WTC11 (cell line): ENCODE results near the gene RFESD. TPM values are rescaled to one million over a fixed set of nuclear protein-coding genes. Genes with fewer than 3 reads are reported as not detected.

ENCODE experiments used
- ATAC-seq: fragments of 200-7000 bp; cut with Tn5 transposase; 2 replicates; pipeline ENCODE4 v1.10.0; 2021; ENCODE audit warnings: mild to moderate bottlenecking, moderate library complexity
- CTCF ChIA-PET: fragments of 300-600 bp; sonication (Branson Sonifier 250); formaldehyde crosslinking; loops from one replicate; lab custom pipeline; 2021; ENCODE audit warnings: antibody characterized with exemption; lab: Charles Lee
- POLR2A ChIA-PET: fragments of 350-600 bp; sonication (Branson Sonifier 250); formaldehyde crosslinking; loops from one replicate; lab custom pipeline; 2021; ENCODE audit warnings: antibody characterized with exemption; lab: Charles Lee
- DNase-seq: peaks from one replicate; pipeline ENCODE4 v3.0.0; 2021; ENCODE audit warnings: low spot score
- H3K27ac Mint-ChIP-seq: 2 replicates; pipeline ENCODE4 v1.8.0; 2021; ENCODE audit warnings: mixed read lengths
- H3K27me3 Mint-ChIP-seq: 2 replicates; pipeline ENCODE4 v1.8.0; 2021; ENCODE audit warnings: low read depth, mild to moderate bottlenecking, moderate library complexity, mixed read lengths
- H3K36me3 Mint-ChIP-seq: 2 replicates; pipeline ENCODE4 v1.8.0; 2021; ENCODE audit warnings: mixed read lengths
- H3K4me1 Mint-ChIP-seq: 2 replicates; pipeline ENCODE4 v1.8.0; 2022; ENCODE audit warnings: mixed read lengths
- H3K4me3 Mint-ChIP-seq: 2 replicates; pipeline ENCODE4 v1.8.0; 2021; ENCODE audit warnings: mild to moderate bottlenecking, moderate library complexity, mixed read lengths
- H3K9me3 Mint-ChIP-seq: 2 replicates; pipeline ENCODE4 v1.8.0; 2021; ENCODE audit warnings: mixed read lengths
- ATF6 ChIP-seq: sonication (generic); formaldehyde crosslinking; IDR thresholded peaks from 2 replicates; pipeline ENCODE4 v1.8.1; 2023; ENCODE audit warnings: mild to moderate bottlenecking, missing genetic modification reagents
- CREM ChIP-seq: sonication (generic); formaldehyde crosslinking; IDR thresholded peaks from 2 replicates; pipeline ENCODE4 v1.8.1; 2022; ENCODE audit warnings: mild to moderate bottlenecking, missing genetic modification reagents, moderate library complexity
- E2F4 ChIP-seq: sonication (generic); formaldehyde crosslinking; IDR thresholded peaks from 2 replicates; pipeline ENCODE4 v1.8.1; 2022; ENCODE audit warnings: low read depth, mild to moderate bottlenecking, moderate library complexity, missing genetic modification reagents, borderline replicate concordance
- EMX1 ChIP-seq: fragments of 250-450 bp; sonication (Bioruptor Pico); IDR thresholded peaks from 2 replicates; pipeline ENCODE4 v1.8.0; 2021; ENCODE audit warnings: mild to moderate bottlenecking
- ESRRA ChIP-seq: sonication (generic); formaldehyde crosslinking; IDR thresholded peaks from 2 replicates; pipeline ENCODE4 v1.8.1; 2022; ENCODE audit warnings: mild to moderate bottlenecking, missing genetic modification reagents, borderline replicate concordance
- FOXK1 ChIP-seq: sonication (generic); formaldehyde crosslinking; IDR thresholded peaks from 2 replicates; pipeline ENCODE4 v1.8.0; 2022; ENCODE audit warnings: mild to moderate bottlenecking, moderate library complexity, missing genetic modification reagents
- FOXP1 ChIP-seq: sonication (generic); formaldehyde crosslinking; IDR thresholded peaks from 2 replicates; pipeline ENCODE4 v1.8.0; 2022; ENCODE audit warnings: missing genetic modification reagents, mild to moderate bottlenecking, moderate library complexity, borderline replicate concordance
- MXD4 ChIP-seq: fragments of 250-450 bp; sonication (Bioruptor Pico); IDR thresholded peaks from 2 replicates; pipeline ENCODE4 v1.8.0; 2021; ENCODE audit warnings: mild to moderate bottlenecking, moderate library complexity, borderline replicate concordance
- NFYB ChIP-seq: sonication (generic); formaldehyde crosslinking; conservative IDR thresholded peaks from 2 replicates; pipeline ENCODE4 v1.8.0; 2022; ENCODE audit warnings: low read depth, missing genetic modification reagents
- PREB ChIP-seq: sonication (generic); formaldehyde crosslinking; IDR thresholded peaks from 2 replicates; pipeline ENCODE4 v1.8.1; 2022; ENCODE audit warnings: mild to moderate bottlenecking, missing genetic modification reagents, moderate library complexity, borderline replicate concordance
- PRRX2 ChIP-seq: fragments of 250-450 bp; sonication (Bioruptor Pico); IDR thresholded peaks from 2 replicates; pipeline ENCODE4 v1.8.0; 2021; ENCODE audit warnings: mild to moderate bottlenecking
- RELA ChIP-seq: sonication (generic); formaldehyde crosslinking; IDR thresholded peaks from 2 replicates; pipeline ENCODE4 v1.8.1; 2022; ENCODE audit warnings: missing genetic modification reagents, mild to moderate bottlenecking, borderline replicate concordance
- SMAD3 ChIP-seq: sonication (generic); formaldehyde crosslinking; IDR thresholded peaks from 2 replicates; pipeline ENCODE4 v1.8.0; 2022; ENCODE audit warnings: missing genetic modification reagents, mild to moderate bottlenecking, borderline replicate concordance
- SMAD4 ChIP-seq: sonication (generic); formaldehyde crosslinking; IDR thresholded peaks from 2 replicates; pipeline ENCODE4 v1.8.0; 2022; ENCODE audit warnings: mild to moderate bottlenecking, missing genetic modification reagents
- ZNF512 ChIP-seq: sonication (generic); formaldehyde crosslinking; IDR thresholded peaks from 2 replicates; pipeline ENCODE4 v1.8.1; 2022; ENCODE audit warnings: missing genetic modification reagents, borderline replicate concordance
- ZNF671 ChIP-seq: fragments of 250-450 bp; sonication (Bioruptor Pico); IDR thresholded peaks from 2 replicates; pipeline ENCODE4 v1.8.0; 2021; ENCODE audit warnings: mild to moderate bottlenecking
- total RNA-seq: library from RNA; stranded (reverse); gene quantifications from 3 replicates; pipeline ENCODE4 v1.2.3, GENCODE V29; 2021
- TF ChIP-seq, protein P1 (sequence below): fragments of 250-450 bp; sonication (Bioruptor Pico); IDR thresholded peaks from 2 replicates; pipeline ENCODE4 v1.9.0; 2021; ENCODE audit warnings: mild to moderate bottlenecking
- TF ChIP-seq, protein P2 (sequence below): sonication (generic); formaldehyde crosslinking; IDR thresholded peaks from 2 replicates; pipeline ENCODE4 v1.8.1; 2023; ENCODE audit warnings: mild to moderate bottlenecking, moderate library complexity, missing genetic modification reagents
- TF ChIP-seq, protein P3 (sequence below): sonication (generic); formaldehyde crosslinking; IDR thresholded peaks from 2 replicates; pipeline ENCODE4 v1.8.0; 2022; ENCODE audit warnings: mild to moderate bottlenecking, missing genetic modification reagents

RFESD gene
- total RNA-seq, 1 experiment from 2014 or later = 5.7 TPM

DNA sequence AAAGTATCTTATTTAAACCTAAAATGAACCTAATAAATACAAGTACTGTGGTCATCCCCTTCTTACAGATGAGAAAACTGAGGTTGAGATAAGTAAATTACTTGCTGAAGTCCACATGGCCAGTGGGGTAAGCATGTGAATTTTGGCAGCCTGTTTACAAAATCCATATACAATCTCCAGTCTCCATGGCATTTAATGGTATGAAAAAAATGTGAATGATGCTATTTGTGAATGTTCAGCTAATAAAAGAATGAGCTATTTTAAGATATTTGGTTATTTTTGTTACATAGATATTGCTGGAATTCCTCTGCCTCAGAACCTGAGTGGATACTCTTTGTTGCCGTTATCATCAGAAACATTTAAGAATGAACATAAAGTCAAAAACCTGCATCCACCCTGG, 46.0 kb upstream of the RFESD start:
- POLR2A ChIA-PET = no interaction called here
- CTCF ChIA-PET = no interaction called here
- H3K27me3 Mint-ChIP-seq = no peaks in the 10 kb centered on the region
- TF ChIP-seq FOXP1 (no peak), NFYB (CRISPR knock-in tag) (no peak), ESRRA (CRISPR knock-in tag) (no peak), SMAD4 (CRISPR knock-in tag) (no peak), E2F4 (CRISPR knock-in tag) (no peak), PRRX2 (CRISPR knock-in tag) (no peak), EMX1 (CRISPR knock-in tag) (no peak)
- TF ChIP-seq, protein P1, sequence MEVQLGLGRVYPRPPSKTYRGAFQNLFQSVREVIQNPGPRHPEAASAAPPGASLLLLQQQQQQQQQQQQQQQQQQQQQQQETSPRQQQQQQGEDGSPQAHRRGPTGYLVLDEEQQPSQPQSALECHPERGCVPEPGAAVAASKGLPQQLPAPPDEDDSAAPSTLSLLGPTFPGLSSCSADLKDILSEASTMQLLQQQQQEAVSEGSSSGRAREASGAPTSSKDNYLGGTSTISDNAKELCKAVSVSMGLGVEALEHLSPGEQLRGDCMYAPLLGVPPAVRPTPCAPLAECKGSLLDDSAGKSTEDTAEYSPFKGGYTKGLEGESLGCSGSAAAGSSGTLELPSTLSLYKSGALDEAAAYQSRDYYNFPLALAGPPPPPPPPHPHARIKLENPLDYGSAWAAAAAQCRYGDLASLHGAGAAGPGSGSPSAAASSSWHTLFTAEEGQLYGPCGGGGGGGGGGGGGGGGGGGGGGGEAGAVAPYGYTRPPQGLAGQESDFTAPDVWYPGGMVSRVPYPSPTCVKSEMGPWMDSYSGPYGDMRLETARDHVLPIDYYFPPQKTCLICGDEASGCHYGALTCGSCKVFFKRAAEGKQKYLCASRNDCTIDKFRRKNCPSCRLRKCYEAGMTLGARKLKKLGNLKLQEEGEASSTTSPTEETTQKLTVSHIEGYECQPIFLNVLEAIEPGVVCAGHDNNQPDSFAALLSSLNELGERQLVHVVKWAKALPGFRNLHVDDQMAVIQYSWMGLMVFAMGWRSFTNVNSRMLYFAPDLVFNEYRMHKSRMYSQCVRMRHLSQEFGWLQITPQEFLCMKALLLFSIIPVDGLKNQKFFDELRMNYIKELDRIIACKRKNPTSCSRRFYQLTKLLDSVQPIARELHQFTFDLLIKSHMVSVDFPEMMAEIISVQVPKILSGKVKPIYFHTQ (CRISPR knock-in tag) = no peak
- H3K27ac Mint-ChIP-seq = no peak overlapping the region
- no peaks in the 10 kb centered on the region for H3K36me3 Mint-ChIP-seq
- H3K4me1 Mint-ChIP-seq = no peaks in the 10 kb centered on the region
- no peak for ATAC-seq
- no peak overlapping the region for H3K4me3 Mint-ChIP-seq
- H3K9me3 Mint-ChIP-seq = peaks cover 3% of the 10 kb centered on the region; the same call in 1 of the 2 replicates
- no peak for DNase-seq

DNA sequence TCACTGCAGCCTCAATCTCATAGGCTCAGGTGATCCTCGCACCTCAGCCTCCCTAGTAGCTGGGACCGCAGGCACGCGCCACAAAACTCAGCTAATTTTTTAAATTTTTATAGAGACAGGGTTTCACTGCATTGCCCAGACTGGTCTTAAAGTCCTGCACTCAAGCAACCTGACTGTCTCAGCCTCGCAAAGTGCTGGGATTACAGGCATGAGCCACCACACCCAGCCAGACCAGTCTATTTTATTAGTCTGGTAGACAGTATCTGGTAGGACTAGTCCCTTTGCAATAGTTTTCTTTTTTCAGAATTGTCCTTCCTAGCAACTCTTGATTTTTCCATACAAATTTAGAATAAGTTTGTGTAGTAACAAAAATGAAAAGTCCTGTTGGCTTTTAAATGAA, 40.8 kb upstream of the RFESD start:
- DNase-seq (no peak), ATAC-seq (no peak)
- no peaks in the 10 kb centered on the region for H3K27me3 Mint-ChIP-seq
- peaks cover 4% of the 10 kb centered on the region; the same call in 1 of the 2 replicates for H3K9me3 Mint-ChIP-seq
- POLR2A ChIA-PET = no interaction called here
- no peak for TF ChIP-seq FOXK1
- H3K4me3 Mint-ChIP-seq = no peak overlapping the region
- H3K27ac Mint-ChIP-seq = no peak overlapping the region
- H3K36me3 Mint-ChIP-seq = no peaks in the 10 kb centered on the region
- H3K4me1 Mint-ChIP-seq = no peaks in the 10 kb centered on the region
- CTCF ChIA-PET = no interaction called here

GRCh38 chr5:95606419-95606818, 40.2 kb upstream of the RFESD start:
- ChIA-PET POLR2A (no interaction called here), CTCF (no interaction called here)
- no peak overlapping the region for H3K27ac Mint-ChIP-seq
- ATAC-seq (no peak), DNase-seq (no peak)
- H3K4me3 Mint-ChIP-seq = no peak overlapping the region
- H3K4me1 Mint-ChIP-seq = no peaks in the 10 kb centered on the region
- H3K36me3 Mint-ChIP-seq = no peaks in the 10 kb centered on the region
- no peaks in the 10 kb centered on the region for H3K27me3 Mint-ChIP-seq
- peaks cover 4% of the 10 kb centered on the region; the same call in 1 of the 2 replicates for H3K9me3 Mint-ChIP-seq
- TF ChIP-seq, protein P2, sequence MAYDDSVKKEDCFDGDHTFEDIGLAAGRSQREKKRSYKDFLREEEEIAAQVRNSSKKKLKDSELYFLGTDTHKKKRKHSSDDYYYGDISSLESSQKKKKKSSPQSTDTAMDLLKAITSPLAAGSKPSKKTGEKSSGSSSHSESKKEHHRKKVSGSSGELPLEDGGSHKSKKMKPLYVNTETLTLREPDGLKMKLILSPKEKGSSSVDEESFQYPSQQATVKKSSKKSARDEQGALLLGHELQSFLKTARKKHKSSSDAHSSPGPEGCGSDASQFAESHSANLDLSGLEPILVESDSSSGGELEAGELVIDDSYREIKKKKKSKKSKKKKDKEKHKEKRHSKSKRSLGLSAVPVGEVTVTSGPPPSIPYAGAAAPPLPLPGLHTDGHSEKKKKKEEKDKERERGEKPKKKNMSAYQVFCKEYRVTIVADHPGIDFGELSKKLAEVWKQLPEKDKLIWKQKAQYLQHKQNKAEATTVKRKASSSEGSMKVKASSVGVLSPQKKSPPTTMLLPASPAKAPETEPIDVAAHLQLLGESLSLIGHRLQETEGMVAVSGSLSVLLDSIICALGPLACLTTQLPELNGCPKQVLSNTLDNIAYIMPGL = no peak
- no peak for TF ChIP-seq ZNF512 (CRISPR knock-in tag)
- TF ChIP-seq PREB (CRISPR knock-in tag) = no peak
- TF ChIP-seq ZNF671 (CRISPR knock-in tag) = no peak
- TF ChIP-seq SMAD3 (CRISPR knock-in tag) = no peak
- TF ChIP-seq CREM = no peak
- no peak for TF ChIP-seq MXD4 (CRISPR knock-in tag)
- TF ChIP-seq ATF6 = no peak
- TF ChIP-seq RELA = no peak
- TF ChIP-seq, protein P3, sequence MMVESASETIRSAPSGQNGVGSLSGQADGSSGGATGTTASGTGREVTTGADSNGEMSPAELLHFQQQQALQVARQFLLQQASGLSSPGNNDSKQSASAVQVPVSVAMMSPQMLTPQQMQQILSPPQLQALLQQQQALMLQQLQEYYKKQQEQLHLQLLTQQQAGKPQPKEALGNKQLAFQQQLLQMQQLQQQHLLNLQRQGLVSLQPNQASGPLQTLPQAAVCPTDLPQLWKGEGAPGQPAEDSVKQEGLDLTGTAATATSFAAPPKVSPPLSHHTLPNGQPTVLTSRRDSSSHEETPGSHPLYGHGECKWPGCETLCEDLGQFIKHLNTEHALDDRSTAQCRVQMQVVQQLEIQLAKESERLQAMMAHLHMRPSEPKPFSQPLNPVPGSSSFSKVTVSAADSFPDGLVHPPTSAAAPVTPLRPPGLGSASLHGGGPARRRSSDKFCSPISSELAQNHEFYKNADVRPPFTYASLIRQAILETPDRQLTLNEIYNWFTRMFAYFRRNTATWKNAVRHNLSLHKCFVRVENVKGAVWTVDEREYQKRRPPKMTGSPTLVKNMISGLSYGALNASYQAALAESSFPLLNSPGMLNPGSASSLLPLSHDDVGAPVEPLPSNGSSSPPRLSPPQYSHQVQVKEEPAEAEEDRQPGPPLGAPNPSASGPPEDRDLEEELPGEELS (CRISPR knock-in tag) = no peak
